Measurements from ENCODE around the gene MAG. TPM values are rescaled to one million over a fixed set of nuclear protein-coding genes. Genes with fewer than 3 reads are reported as not detected.

Gene MAG
- total and polyA plus RNA-seq, 2 of the 13 experiments (the other 11 are each of a cell fraction or from before 2014, with no cell fraction given): 0.20 to 1.3 TPM

- TF ChIP-seq PHF5A (CRISPR knock-in tag; IDR thresholded peaks at IDR 0.05; ENCODE audit: low read depth, unreplicated experiment) (peak; percentile 47), BORCS8-MEF2B (CRISPR knock-in tag; IDR thresholded peaks at IDR 0.05) (no peak), ZNF136 (CRISPR knock-in tag; IDR thresholded peaks at IDR 0.05; ENCODE audit: low read depth) (no peak), EHMT2 (IDR thresholded peaks at IDR 0.05; ENCODE audit: borderline replicate concordance, low read depth, low read length) (no peak), RXRA (CRISPR knock-in tag; IDR thresholded peaks at IDR 0.05) (0 out of 2 replicates have a peak, but pooled peaks have one; percentile 26), ZBTB7A (CRISPR knock-in tag; IDR thresholded peaks at IDR 0.05) (no peak), GTF2F1 (IDR thresholded peaks at IDR 0.05; ENCODE audit: low read length) (no peak), SYNCRIP (IDR thresholded peaks at IDR 0.05; ENCODE audit: insufficient read depth, low read depth, low read length) (no peak), ZNF501 (CRISPR knock-in tag; IDR thresholded peaks at IDR 0.05) (peak; percentile 61; the same call in 1 of the 2 replicates), KAT2B (IDR thresholded peaks at IDR 0.05; ENCODE audit: borderline replicate concordance, low read depth, low read length) (no peak), SRSF1 (optimal IDR thresholded peaks at IDR 0.05; ENCODE audit: low read depth, low read length) (no peak), AGO2 (optimal IDR thresholded peaks at IDR 0.05; ENCODE audit: low read depth, low read length) (peak; percentile 95), AFF4 (CRISPR knock-in tag; IDR thresholded peaks at IDR 0.05) (0 out of 2 replicates have a peak, but pooled peaks have one; percentile 35), ZFP91 (CRISPR knock-in tag; IDR thresholded peaks at IDR 0.05; ENCODE audit: borderline replicate concordance) (peak; percentile 27; the same call in 1 of the 2 replicates), KDM5A (IDR thresholded peaks at IDR 0.05; ENCODE audit: borderline replicate concordance, low read length) (no peak), ZNF292 (CRISPR knock-in tag; IDR thresholded peaks at IDR 0.05; ENCODE audit: borderline replicate concordance, low read depth) (no peak), ZNF724P (CRISPR knock-in tag; IDR thresholded peaks at IDR 0.05; ENCODE audit: borderline replicate concordance) (no peak), KLF11 (CRISPR knock-in tag; IDR thresholded peaks at IDR 0.05) (no peak), ZNF337 (CRISPR knock-in tag; IDR thresholded peaks at IDR 0.05; ENCODE audit: borderline replicate concordance, low read depth) (no peak), ZNF20 (CRISPR knock-in tag; IDR thresholded peaks at IDR 0.05) (0 out of 2 replicates have a peak, but pooled peaks have one; percentile 37)
- TF ChIP-seq, protein P1, sequence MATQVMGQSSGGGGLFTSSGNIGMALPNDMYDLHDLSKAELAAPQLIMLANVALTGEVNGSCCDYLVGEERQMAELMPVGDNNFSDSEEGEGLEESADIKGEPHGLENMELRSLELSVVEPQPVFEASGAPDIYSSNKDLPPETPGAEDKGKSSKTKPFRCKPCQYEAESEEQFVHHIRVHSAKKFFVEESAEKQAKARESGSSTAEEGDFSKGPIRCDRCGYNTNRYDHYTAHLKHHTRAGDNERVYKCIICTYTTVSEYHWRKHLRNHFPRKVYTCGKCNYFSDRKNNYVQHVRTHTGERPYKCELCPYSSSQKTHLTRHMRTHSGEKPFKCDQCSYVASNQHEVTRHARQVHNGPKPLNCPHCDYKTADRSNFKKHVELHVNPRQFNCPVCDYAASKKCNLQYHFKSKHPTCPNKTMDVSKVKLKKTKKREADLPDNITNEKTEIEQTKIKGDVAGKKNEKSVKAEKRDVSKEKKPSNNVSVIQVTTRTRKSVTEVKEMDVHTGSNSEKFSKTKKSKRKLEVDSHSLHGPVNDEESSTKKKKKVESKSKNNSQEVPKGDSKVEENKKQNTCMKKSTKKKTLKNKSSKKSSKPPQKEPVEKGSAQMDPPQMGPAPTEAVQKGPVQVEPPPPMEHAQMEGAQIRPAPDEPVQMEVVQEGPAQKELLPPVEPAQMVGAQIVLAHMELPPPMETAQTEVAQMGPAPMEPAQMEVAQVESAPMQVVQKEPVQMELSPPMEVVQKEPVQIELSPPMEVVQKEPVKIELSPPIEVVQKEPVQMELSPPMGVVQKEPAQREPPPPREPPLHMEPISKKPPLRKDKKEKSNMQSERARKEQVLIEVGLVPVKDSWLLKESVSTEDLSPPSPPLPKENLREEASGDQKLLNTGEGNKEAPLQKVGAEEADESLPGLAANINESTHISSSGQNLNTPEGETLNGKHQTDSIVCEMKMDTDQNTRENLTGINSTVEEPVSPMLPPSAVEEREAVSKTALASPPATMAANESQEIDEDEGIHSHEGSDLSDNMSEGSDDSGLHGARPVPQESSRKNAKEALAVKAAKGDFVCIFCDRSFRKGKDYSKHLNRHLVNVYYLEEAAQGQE (IDR thresholded peaks at IDR 0.05; ENCODE audit: borderline replicate concordance in 1 of 2, low read depth in 1 of 2, low read length in 2 of 2): no peak
Observed at GRCh38 chr19:35267353-35267817, 24.6 kb upstream of the MAG start (continued).
